HepG2 (cell line): ENCODE results near the gene FGF2. TPM values are rescaled to one million over a fixed set of nuclear protein-coding genes. Genes with fewer than 3 reads are reported as not detected.

ENCODE experiments used
- ATF4 ChIP-seq, 2 experiments: fragments of 450-650 bp in 1 of 2; sonication (generic) in 1 of 2; formaldehyde crosslinking; IDR thresholded peaks; 2 replicates each; pipeline versions ENCODE4 v1.5.0 to v1.8.0; 2020 to 2022; ENCODE audit warnings: mild to moderate bottlenecking in 1 of 2, missing genetic modification reagents in 1 of 2
- CBX1 ChIP-seq: IDR thresholded peaks from one replicate; pipeline ENCODE4 v1.6.1; 2016; ENCODE audit warnings: antibody characterized with exemption, low read depth
- CEBPG ChIP-seq: IDR thresholded peaks from 2 replicates; pipeline ENCODE4 v1.6.1; 2016
- HOXA7 ChIP-seq: sonication (generic); formaldehyde crosslinking; IDR thresholded peaks from 2 replicates; pipeline ENCODE4 v1.8.1; 2022; ENCODE audit warnings: mild to moderate bottlenecking, missing genetic modification reagents, moderate library complexity
- JUNB ChIP-seq: sonication (generic); formaldehyde crosslinking; IDR thresholded peaks from 2 replicates; pipeline ENCODE4 v1.8.0; 2022; ENCODE audit warnings: missing genetic modification reagents, mild to moderate bottlenecking, borderline replicate concordance
- KLF12 ChIP-seq: sonication (generic); formaldehyde crosslinking; IDR thresholded peaks from 2 replicates; pipeline ENCODE4 v1.4.0; 2020; ENCODE audit warnings: missing genetic modification reagents, borderline replicate concordance
- MAFF ChIP-seq: IDR thresholded peaks from 2 replicates; pipeline ENCODE4 v1.6.1; 2011; ENCODE audit warnings: low read depth, low read length, improper control_type of control experiment
- PRMT3 ChIP-seq: sonication (generic); formaldehyde crosslinking; IDR thresholded peaks from 2 replicates; pipeline ENCODE4 v1.8.1; 2022; ENCODE audit warnings: low read depth, mild to moderate bottlenecking, moderate library complexity, missing genetic modification reagents, borderline replicate concordance
- REXO4 ChIP-seq: sonication (generic); formaldehyde crosslinking; IDR thresholded peaks from 2 replicates; pipeline ENCODE4 v1.8.0; 2022; ENCODE audit warnings: missing genetic modification reagents, mild to moderate bottlenecking, borderline replicate concordance
- SOX13 ChIP-seq, 3 experiments: fragments of 450-650 bp in 1 of 3; sonication (generic) in 1 of 3; formaldehyde crosslinking in 1 of 3; IDR thresholded peaks in 2 of 3; conservative IDR thresholded peaks in 1 of 3; 2 replicates each; pipeline versions ENCODE4 v1.5.0 to v1.6.1; 2016 to 2020; ENCODE audit warnings: antibody characterized with exemption in 1 of 3, mild to moderate bottlenecking in 1 of 3, missing compliant biosample characterization in 1 of 3, missing genetic modification reagents in 1 of 3, moderate library complexity in 1 of 3
- SP2 ChIP-seq: sonication (generic); formaldehyde crosslinking; IDR thresholded peaks from 2 replicates; pipeline ENCODE4 v1.5.1; 2020; ENCODE audit warnings: mild to moderate bottlenecking, missing genetic modification reagents
- ZNF10 ChIP-seq: sonication (generic); formaldehyde crosslinking; IDR thresholded peaks from 2 replicates; pipeline ENCODE4 v1.4.0; 2020; ENCODE audit warnings: mild to moderate bottlenecking, low read depth, missing genetic modification reagents, borderline replicate concordance
- ZNF234 ChIP-seq: sonication (generic); formaldehyde crosslinking; conservative IDR thresholded peaks from 2 replicates; pipeline ENCODE4 v1.5.1; 2020; ENCODE audit warnings: mild to moderate bottlenecking, missing genetic modification reagents
- ZNF24 ChIP-seq: fragments of 450-650 bp; IDR thresholded peaks from 2 replicates; pipeline ENCODE4 v1.6.1; 2017; ENCODE audit warnings: antibody characterized with exemption, mild to moderate bottlenecking
- ZNF281 ChIP-seq: sonication (generic); formaldehyde crosslinking; IDR thresholded peaks from 2 replicates; pipeline ENCODE4 v1.4.0; 2020; ENCODE audit warnings: missing genetic modification reagents, borderline replicate concordance
- ZNF83 ChIP-seq: sonication (generic); formaldehyde crosslinking; IDR thresholded peaks from 2 replicates; pipeline ENCODE4 v1.4.0; 2020; ENCODE audit warnings: missing genetic modification reagents, mild to moderate bottlenecking, borderline replicate concordance
- polyA plus RNA-seq, 8 experiments: library from polyadenylated mRNA; depleted of rRNA in 3 of 8; stranded (reverse) in 7 of 8; unstranded in 1 of 8; fragments of >200 nt; fragmentation: Illumina TruSeq in 4 of 8; extraction: Trizol in 4 of 8; gene quantifications; 2 replicates each; pipeline versions ENCODE4 v1.2.1 to v1.2.3, GENCODE V29; 2011 to 2016; ENCODE audit warnings: low read depth in 4 of 8, missing spikeins in 1 of 8, mixed read lengths in 1 of 8; ENCODE audit not compliant: insufficient read depth in 1 of 8
- total RNA-seq, 5 experiments: library from RNA; depleted of rRNA; stranded (reverse); fragments of >200 nt; fragmentation: Illumina TruSeq; extraction: Trizol; gene quantifications; 2 replicates each; pipeline ENCODE4 v1.2.3, GENCODE V29; 2016; ENCODE audit warnings: low read depth in 1 of 5
- TF ChIP-seq, protein P1 (sequence below): IDR thresholded peaks from 2 replicates; pipeline ENCODE4 v1.4.0; 2020; ENCODE audit warnings: mild to moderate bottlenecking, missing genetic modification reagents
- TF ChIP-seq, protein P2 (sequence below): IDR thresholded peaks from 2 replicates; pipeline ENCODE4 v1.6.1; 2016
- TF ChIP-seq, protein P3 (sequence below): sonication (generic); formaldehyde crosslinking; IDR thresholded peaks from 2 replicates; pipeline ENCODE4 v1.8.0; 2022; ENCODE audit warnings: missing genetic modification reagents, mild to moderate bottlenecking, borderline replicate concordance

FGF2 gene
- total and polyA plus RNA-seq, 2 of the 13 experiments (the other 11 are each of a cell fraction or from before 2014, with no cell fraction given) = 0.01 to 0.02 TPM

- TF ChIP-seq REXO4 = no peak
- TF ChIP-seq ZNF83 (CRISPR knock-in tag) = no peak
- no peak for TF ChIP-seq ZNF281
- TF ChIP-seq MAFF = no peak
- TF ChIP-seq JUNB (CRISPR knock-in tag) = no peak
- no peak for TF ChIP-seq SP2 (CRISPR knock-in tag)
- TF ChIP-seq KLF12 (CRISPR knock-in tag) = no peak
- TF ChIP-seq PRMT3 (CRISPR knock-in tag) = no peak
- peak in 1 of 2 experiments; percentile 48; a peak in 1 of 4 replicates for TF ChIP-seq ATF4 (CRISPR knock-in tag; IDR thresholded peaks at IDR 0.05)
- TF ChIP-seq, protein P1, sequence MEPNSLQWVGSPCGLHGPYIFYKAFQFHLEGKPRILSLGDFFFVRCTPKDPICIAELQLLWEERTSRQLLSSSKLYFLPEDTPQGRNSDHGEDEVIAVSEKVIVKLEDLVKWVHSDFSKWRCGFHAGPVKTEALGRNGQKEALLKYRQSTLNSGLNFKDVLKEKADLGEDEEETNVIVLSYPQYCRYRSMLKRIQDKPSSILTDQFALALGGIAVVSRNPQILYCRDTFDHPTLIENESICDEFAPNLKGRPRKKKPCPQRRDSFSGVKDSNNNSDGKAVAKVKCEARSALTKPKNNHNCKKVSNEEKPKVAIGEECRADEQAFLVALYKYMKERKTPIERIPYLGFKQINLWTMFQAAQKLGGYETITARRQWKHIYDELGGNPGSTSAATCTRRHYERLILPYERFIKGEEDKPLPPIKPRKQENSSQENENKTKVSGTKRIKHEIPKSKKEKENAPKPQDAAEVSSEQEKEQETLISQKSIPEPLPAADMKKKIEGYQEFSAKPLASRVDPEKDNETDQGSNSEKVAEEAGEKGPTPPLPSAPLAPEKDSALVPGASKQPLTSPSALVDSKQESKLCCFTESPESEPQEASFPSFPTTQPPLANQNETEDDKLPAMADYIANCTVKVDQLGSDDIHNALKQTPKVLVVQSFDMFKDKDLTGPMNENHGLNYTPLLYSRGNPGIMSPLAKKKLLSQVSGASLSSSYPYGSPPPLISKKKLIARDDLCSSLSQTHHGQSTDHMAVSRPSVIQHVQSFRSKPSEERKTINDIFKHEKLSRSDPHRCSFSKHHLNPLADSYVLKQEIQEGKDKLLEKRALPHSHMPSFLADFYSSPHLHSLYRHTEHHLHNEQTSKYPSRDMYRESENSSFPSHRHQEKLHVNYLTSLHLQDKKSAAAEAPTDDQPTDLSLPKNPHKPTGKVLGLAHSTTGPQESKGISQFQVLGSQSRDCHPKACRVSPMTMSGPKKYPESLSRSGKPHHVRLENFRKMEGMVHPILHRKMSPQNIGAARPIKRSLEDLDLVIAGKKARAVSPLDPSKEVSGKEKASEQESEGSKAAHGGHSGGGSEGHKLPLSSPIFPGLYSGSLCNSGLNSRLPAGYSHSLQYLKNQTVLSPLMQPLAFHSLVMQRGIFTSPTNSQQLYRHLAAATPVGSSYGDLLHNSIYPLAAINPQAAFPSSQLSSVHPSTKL (CRISPR knock-in tag) = peak; percentile 40; the same call in 1 of the 2 replicates
- TF ChIP-seq, protein P2, sequence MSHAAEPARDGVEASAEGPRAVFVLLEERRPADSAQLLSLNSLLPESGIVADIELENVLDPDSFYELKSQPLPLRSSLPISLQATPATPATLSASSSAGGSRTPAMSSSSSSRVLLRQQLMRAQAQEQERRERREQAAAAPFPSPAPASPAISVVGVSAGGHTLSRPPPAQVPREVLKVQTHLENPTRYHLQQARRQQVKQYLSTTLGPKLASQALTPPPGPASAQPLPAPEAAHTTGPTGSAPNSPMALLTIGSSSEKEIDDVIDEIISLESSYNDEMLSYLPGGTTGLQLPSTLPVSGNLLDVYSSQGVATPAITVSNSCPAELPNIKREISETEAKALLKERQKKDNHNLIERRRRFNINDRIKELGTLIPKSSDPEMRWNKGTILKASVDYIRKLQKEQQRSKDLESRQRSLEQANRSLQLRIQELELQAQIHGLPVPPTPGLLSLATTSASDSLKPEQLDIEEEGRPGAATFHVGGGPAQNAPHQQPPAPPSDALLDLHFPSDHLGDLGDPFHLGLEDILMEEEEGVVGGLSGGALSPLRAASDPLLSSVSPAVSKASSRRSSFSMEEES (CRISPR knock-in tag) = no peak
- TF ChIP-seq ZNF234 (CRISPR knock-in tag) = no peak
- no peak for TF ChIP-seq SOX13 (IDR thresholded peaks at IDR 0.05)
- TF ChIP-seq SOX13 (CRISPR knock-in tag; conservative IDR thresholded peaks at IDR 0.05 in 1 of 2, IDR thresholded peaks at IDR 0.05 in 1 of 2) = peak in 1 of 2 experiments; percentile 87; a peak in 2 of 4 replicates
- TF ChIP-seq, protein P3, sequence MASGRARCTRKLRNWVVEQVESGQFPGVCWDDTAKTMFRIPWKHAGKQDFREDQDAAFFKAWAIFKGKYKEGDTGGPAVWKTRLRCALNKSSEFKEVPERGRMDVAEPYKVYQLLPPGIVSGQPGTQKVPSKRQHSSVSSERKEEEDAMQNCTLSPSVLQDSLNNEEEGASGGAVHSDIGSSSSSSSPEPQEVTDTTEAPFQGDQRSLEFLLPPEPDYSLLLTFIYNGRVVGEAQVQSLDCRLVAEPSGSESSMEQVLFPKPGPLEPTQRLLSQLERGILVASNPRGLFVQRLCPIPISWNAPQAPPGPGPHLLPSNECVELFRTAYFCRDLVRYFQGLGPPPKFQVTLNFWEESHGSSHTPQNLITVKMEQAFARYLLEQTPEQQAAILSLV (CRISPR knock-in tag) = no peak
- TF ChIP-seq HOXA7 = no peak
- no peak for TF ChIP-seq CBX1
- no peak for TF ChIP-seq ZNF10 (CRISPR knock-in tag)
- TF ChIP-seq CEBPG (CRISPR knock-in tag) = peak; percentile 18; the same call in 1 of the 2 replicates
- TF ChIP-seq ZNF24 = no peak
These were observed 83.1 kb downstream of the FGF2 start (continued) for GRCh38 chr4:122909683-122910082.
